SK-N-SH treated with all-trans-retinoic acid at 6 μM for 48 hours (cell line): ENCODE results near the gene CLDN11.

Experiments used
- ARNTL ChIP-seq: fragments of 450-650 bp; formaldehyde crosslinking; IDR thresholded peaks from 2 replicates; pipeline ENCODE4 v1.5.0; 2020; ENCODE audit warnings: low read depth, mild to moderate bottlenecking, moderate library complexity, borderline replicate concordance
- CSDC2 ChIP-seq: fragments of 250-450 bp; sonication (Bioruptor Pico); IDR thresholded peaks from 2 replicates; pipeline ENCODE4 v1.5.0; 2020; ENCODE audit warnings: mild to moderate bottlenecking, moderate library complexity
- CSRNP3 ChIP-seq: fragments of 250-450 bp; sonication (Bioruptor Pico); IDR thresholded peaks from 2 replicates; pipeline ENCODE4 v1.5.1; 2021; ENCODE audit warnings: mild to moderate bottlenecking, moderate library complexity
- ISL1 ChIP-seq: fragments of 250-450 bp; sonication (Bioruptor Pico); IDR thresholded peaks from 2 replicates; pipeline ENCODE4 v2.1.2; 2022; ENCODE audit warnings: mild to moderate bottlenecking, moderate library complexity
- PATZ1 ChIP-seq: fragments of 250-450 bp; sonication (Bioruptor Pico); IDR thresholded peaks from 2 replicates; pipeline ENCODE4 v1.8.0; 2020; ENCODE audit warnings: mild to moderate bottlenecking, moderate library complexity, borderline replicate concordance
- PPARA ChIP-seq: fragments of 250-450 bp; sonication (Bioruptor Pico); IDR thresholded peaks from 2 replicates; pipeline ENCODE4 v1.5.0; 2020; ENCODE audit warnings: mild to moderate bottlenecking, borderline replicate concordance
- RARB ChIP-seq: fragments of 250-450 bp; sonication (Bioruptor Pico); IDR thresholded peaks from 2 replicates; pipeline ENCODE4 v1.8.0; 2021; ENCODE audit warnings: mild to moderate bottlenecking, moderate library complexity
- TSHZ2 ChIP-seq: fragments of 250-450 bp; sonication (Bioruptor Pico); IDR thresholded peaks from 2 replicates; pipeline ENCODE4 v1.5.0; 2020; ENCODE audit warnings: mild to moderate bottlenecking, moderate library complexity
- ZC3H10 ChIP-seq: fragments of 250-450 bp; sonication (Bioruptor Pico); IDR thresholded peaks from 2 replicates; pipeline ENCODE4 v1.5.1; 2021; ENCODE audit warnings: mild to moderate bottlenecking, moderate library complexity
- ZFP3 ChIP-seq: fragments of 250-450 bp; sonication (Bioruptor Pico); IDR thresholded peaks from 2 replicates; pipeline ENCODE4 v1.5.0; 2020; ENCODE audit warnings: mild to moderate bottlenecking, moderate library complexity
- ZFP30 ChIP-seq: fragments of 450-650 bp; formaldehyde crosslinking; IDR thresholded peaks from 2 replicates; pipeline ENCODE4 v1.5.0; 2022; ENCODE audit warnings: mild to moderate bottlenecking, moderate library complexity
- ZNF8 ChIP-seq: fragments of 450-650 bp; formaldehyde crosslinking; IDR thresholded peaks from 2 replicates; pipeline ENCODE4 v1.5.0; 2020; ENCODE audit warnings: mild to moderate bottlenecking, moderate library complexity

- TF ChIP-seq ZFP3 (CRISPR knock-in tag) (no peak), ZNF8 (CRISPR knock-in tag) (no peak), RARB (CRISPR knock-in tag) (no peak), ZFP30 (CRISPR knock-in tag) (no peak), TSHZ2 (CRISPR knock-in tag) (no peak), CSRNP3 (CRISPR knock-in tag) (no peak), ISL1 (CRISPR knock-in tag) (no peak), ARNTL (CRISPR knock-in tag) (no peak), PPARA (no peak), ZC3H10 (CRISPR knock-in tag) (no peak), PATZ1 (CRISPR knock-in tag) (no peak), CSDC2 (CRISPR knock-in tag) (no peak)
These were observed 35.8 kb downstream of the CLDN11 start for GRCh38 chr3:170454509-170454908.
